Fibroblast of lung (primary cell): Measurements from ENCODE around the gene MUC13. TPM values are rescaled to one million over a fixed set of nuclear protein-coding genes. Genes with fewer than 3 reads are reported as not detected.

Experiments
- DNase-seq, 2 donors: peaks; one replicate each; pipeline versions ENCODE4 v3.0.0 to v3.0.0-alpha.2; 2010; ENCODE audit warnings: low read depth in 2 of 2
- H2AFZ ChIP-seq: 2 replicates; pipeline ENCODE4 v1.5.1; 2012; ENCODE audit warnings: low read length, control low read depth, inconsistent platforms
- H3K27ac ChIP-seq: 2 replicates; pipeline ENCODE4 v1.5.1; 2011; ENCODE audit warnings: low read length, control low read depth; ENCODE audit not compliant: insufficient read depth
- H3K27me3 ChIP-seq: 2 replicates; pipeline ENCODE4 v1.5.1; 2011; ENCODE audit warnings: mild to moderate bottlenecking, low read length; ENCODE audit not compliant: control insufficient read depth, insufficient read depth
- H3K36me3 ChIP-seq: 2 replicates; pipeline ENCODE4 v1.5.1; 2011; ENCODE audit warnings: low read length; ENCODE audit not compliant: control insufficient read depth, insufficient read depth
- H3K4me1 ChIP-seq: 2 replicates; pipeline ENCODE4 v1.5.1; 2011; ENCODE audit warnings: low read length; ENCODE audit not compliant: control insufficient read depth, insufficient read depth; ENCODE audit errors: extremely low read depth
- H3K4me2 ChIP-seq: 2 replicates; pipeline ENCODE4 v1.5.1; 2011; ENCODE audit warnings: low read length, control low read depth; ENCODE audit not compliant: insufficient read depth; ENCODE audit errors: extremely low read depth
- H3K4me3 ChIP-seq, 4 experiments: fragments of 200-600 bp in 1 of 4; sonication (generic) in 1 of 4; replicated peaks in 1 of 4; 2 replicates each; pipeline ENCODE4 v1.5.1; 2011 to 2016; ENCODE audit warnings: low read length in 4 of 4, low read depth in 3 of 4, mild to moderate bottlenecking in 3 of 4, control low read depth in 2 of 4, inconsistent platforms in 1 of 4, mixed read lengths in 1 of 4; ENCODE audit not compliant: insufficient read depth in 1 of 4; ENCODE audit errors: control extremely low read depth in 1 of 4
- H3K79me2 ChIP-seq: 2 replicates; pipeline ENCODE4 v1.5.1; 2012; ENCODE audit warnings: mild to moderate bottlenecking, low read length, inconsistent platforms; ENCODE audit not compliant: control insufficient read depth, insufficient read depth
- H3K9ac ChIP-seq: 2 replicates; pipeline ENCODE4 v1.5.1; 2011; ENCODE audit warnings: mild to moderate bottlenecking, low read length, control low read depth; ENCODE audit not compliant: insufficient read depth
- H3K9me3 ChIP-seq: 2 replicates; pipeline ENCODE4 v1.5.1; 2012; ENCODE audit warnings: low read depth, low read length; ENCODE audit not compliant: control insufficient read depth, insufficient read depth
- H4K20me1 ChIP-seq: 2 replicates; pipeline ENCODE4 v1.5.1; 2011; ENCODE audit warnings: low read length; ENCODE audit not compliant: control insufficient read depth, insufficient read depth; ENCODE audit errors: extremely low read depth
- EZH2 ChIP-seq: IDR thresholded peaks from 2 replicates; pipeline ENCODE4 v1.5.1; 2012; ENCODE audit warnings: low read length, control low read depth, mild to moderate bottlenecking; ENCODE audit errors: missing control alignments
- polyA plus RNA-seq, 2 donors: library from polyadenylated mRNA; depleted of rRNA in 1 of 2; stranded (reverse) in 1 of 2; unstranded in 1 of 2; fragments of >200 nt; gene quantifications; 2 replicates each; pipeline ENCODE4 v1.2.1, GENCODE V29; 2011 to 2012; ENCODE audit warnings: missing spikeins in 1 of 2
- total RNA-seq: library from RNA; depleted of rRNA; stranded (reverse); fragments of >200 nt; gene quantifications from 2 replicates; pipeline ENCODE4 v1.2.1, GENCODE V29; 2014
- TF ChIP-seq, protein P1 (sequence below), 2 donors: IDR thresholded peaks in 1 of 2; conservative IDR thresholded peaks in 1 of 2; 1 replicate in 1 of 2; 2 replicates in 1 of 2; pipeline ENCODE4 v1.5.1; 2011 to 2012; ENCODE audit warnings: low read length in 2 of 2, control low read depth in 1 of 2, inconsistent platforms in 1 of 2, low read depth in 1 of 2, mild to moderate bottlenecking in 1 of 2

MUC13 gene
- total and polyA plus RNA-seq, 2 donors (not counting 1 experiment from before 2014, with no cell fraction given): under 0.01 TPM; not detected in 1

- H3K27ac ChIP-seq: no peak overlapping the region
These were observed 44.1 kb upstream of the MUC13 start for GRCh38 chr3:124978627-124979026.

DNA sequence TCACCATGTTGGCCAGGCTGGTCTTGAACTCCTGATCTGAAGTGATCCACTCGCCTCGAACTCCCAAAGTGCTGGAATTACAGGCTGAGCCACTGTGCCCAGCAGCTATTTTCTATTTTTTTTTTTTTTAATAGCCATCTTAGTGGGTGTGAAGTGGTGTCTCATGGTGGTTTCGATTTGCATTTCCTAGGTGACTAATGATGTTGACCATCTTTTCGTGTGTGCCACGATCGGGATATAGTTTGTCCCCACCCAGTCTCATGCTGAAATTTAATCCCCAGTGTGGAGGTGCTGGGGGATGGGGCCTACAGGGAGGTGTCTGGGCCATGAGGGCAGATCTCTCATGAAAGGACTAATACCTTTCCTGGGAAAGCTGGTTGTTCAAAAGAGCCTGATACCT, 41.8 kb upstream of the MUC13 start:
- Histone ChIP-seq H3K4me2 (no peak overlapping the region), H3K9ac (no peak overlapping the region), H3K36me3 (peaks cover 16% of the 10 kb centered on the region), H4K20me1 (no peaks in the 10 kb centered on the region), H3K27me3 (no peaks in the 10 kb centered on the region), H2AFZ (no peak overlapping the region), H3K79me2 (no peaks in the 10 kb centered on the region), H3K4me3 (no peak overlapping the region), H3K9me3 (no peaks in the 10 kb centered on the region), H3K27ac (no peak overlapping the region), H3K4me1 (peaks cover under 1% of the 10 kb centered on the region)
- no peak for DNase-seq
- no peak for TF ChIP-seq EZH2
- TF ChIP-seq, protein P1, sequence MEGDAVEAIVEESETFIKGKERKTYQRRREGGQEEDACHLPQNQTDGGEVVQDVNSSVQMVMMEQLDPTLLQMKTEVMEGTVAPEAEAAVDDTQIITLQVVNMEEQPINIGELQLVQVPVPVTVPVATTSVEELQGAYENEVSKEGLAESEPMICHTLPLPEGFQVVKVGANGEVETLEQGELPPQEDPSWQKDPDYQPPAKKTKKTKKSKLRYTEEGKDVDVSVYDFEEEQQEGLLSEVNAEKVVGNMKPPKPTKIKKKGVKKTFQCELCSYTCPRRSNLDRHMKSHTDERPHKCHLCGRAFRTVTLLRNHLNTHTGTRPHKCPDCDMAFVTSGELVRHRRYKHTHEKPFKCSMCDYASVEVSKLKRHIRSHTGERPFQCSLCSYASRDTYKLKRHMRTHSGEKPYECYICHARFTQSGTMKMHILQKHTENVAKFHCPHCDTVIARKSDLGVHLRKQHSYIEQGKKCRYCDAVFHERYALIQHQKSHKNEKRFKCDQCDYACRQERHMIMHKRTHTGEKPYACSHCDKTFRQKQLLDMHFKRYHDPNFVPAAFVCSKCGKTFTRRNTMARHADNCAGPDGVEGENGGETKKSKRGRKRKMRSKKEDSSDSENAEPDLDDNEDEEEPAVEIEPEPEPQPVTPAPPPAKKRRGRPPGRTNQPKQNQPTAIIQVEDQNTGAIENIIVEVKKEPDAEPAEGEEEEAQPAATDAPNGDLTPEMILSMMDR (conservative IDR thresholded peaks at IDR 0.05 in 1 of 2, IDR thresholded peaks at IDR 0.05 in 1 of 2; ENCODE audit: low read depth in 1 of 2, low read length in 2 of 2): no peak

More at GRCh38 chr3:124978627-124979026, 44.1 kb upstream of the MUC13 start:
- Histone ChIP-seq H3K27me3 (no peaks in the 10 kb centered on the region), H3K79me2 (no peaks in the 10 kb centered on the region), H3K4me2 (no peak overlapping the region), H4K20me1 (no peaks in the 10 kb centered on the region), H3K9me3 (no peaks in the 10 kb centered on the region), H3K9ac (no peak overlapping the region), H3K36me3 (peaks cover 11% of the 10 kb centered on the region), H3K4me1 (peaks cover 3% of the 10 kb centered on the region), H3K4me3 (no peak overlapping the region), H2AFZ (no peak overlapping the region)
- TF ChIP-seq EZH2: no peak
- TF ChIP-seq, protein P1 (conservative IDR thresholded peaks at IDR 0.05 in 1 of 2, IDR thresholded peaks at IDR 0.05 in 1 of 2; ENCODE audit: low read depth in 1 of 2, low read length in 2 of 2): no peak
- DNase-seq: no peak

- TF ChIP-seq, protein P1 (conservative IDR thresholded peaks at IDR 0.05 in 1 of 2, IDR thresholded peaks at IDR 0.05 in 1 of 2; ENCODE audit: low read depth in 1 of 2, low read length in 2 of 2): no peak
- no peak for TF ChIP-seq EZH2
- H3K36me3 ChIP-seq: peaks cover 23% of the 10 kb centered on the region
- no peaks in the 10 kb centered on the region for H3K79me2 ChIP-seq
- H3K4me3 ChIP-seq: no peak overlapping the region
- no peaks in the 10 kb centered on the region for H3K9me3 ChIP-seq
- H3K27me3 ChIP-seq: no peaks in the 10 kb centered on the region
- no peak overlapping the region for H3K9ac ChIP-seq
- no peak overlapping the region for H3K27ac ChIP-seq
- no peak for DNase-seq
- H4K20me1 ChIP-seq: no peaks in the 10 kb centered on the region
- H2AFZ ChIP-seq: no peak overlapping the region
- H3K4me2 ChIP-seq: no peak overlapping the region
- H3K4me1 ChIP-seq: no peaks in the 10 kb centered on the region
These were observed 40.1 kb upstream of the MUC13 start for GRCh38 chr3:124974691-124975090.
